Raji (cell line): ENCODE results near the gene SNU13.

Source experiments
- POLR2A ChIP-seq: IDR thresholded peaks from 2 replicates; pipeline ENCODE4 v1.6.1; 2011; ENCODE audit warnings: low read depth, low read length, control low read depth; ENCODE audit not compliant: insufficient read depth

SNU13 gene

DNA sequence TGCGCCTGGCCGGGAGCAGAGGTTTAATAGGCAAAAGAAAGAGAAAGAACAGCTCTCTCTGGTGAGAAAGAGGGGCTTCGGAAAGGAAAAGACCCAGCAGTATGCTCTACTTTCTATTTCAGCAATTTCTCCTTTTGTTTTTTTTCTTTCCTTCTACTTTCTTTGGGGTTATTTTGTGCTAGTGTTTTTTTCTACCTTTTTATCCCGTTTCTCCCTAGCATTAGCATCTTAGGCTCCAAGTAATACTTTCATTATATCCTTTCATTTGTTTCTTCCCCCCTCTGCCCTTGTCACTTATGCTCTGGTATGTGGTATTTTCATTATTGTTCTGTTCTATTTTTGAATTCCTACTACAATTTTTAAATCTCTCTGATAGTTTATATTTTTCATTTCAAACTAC is 4.5 kb downstream of the SNU13 start:
- TF ChIP-seq POLR2A = no peak

DNA sequence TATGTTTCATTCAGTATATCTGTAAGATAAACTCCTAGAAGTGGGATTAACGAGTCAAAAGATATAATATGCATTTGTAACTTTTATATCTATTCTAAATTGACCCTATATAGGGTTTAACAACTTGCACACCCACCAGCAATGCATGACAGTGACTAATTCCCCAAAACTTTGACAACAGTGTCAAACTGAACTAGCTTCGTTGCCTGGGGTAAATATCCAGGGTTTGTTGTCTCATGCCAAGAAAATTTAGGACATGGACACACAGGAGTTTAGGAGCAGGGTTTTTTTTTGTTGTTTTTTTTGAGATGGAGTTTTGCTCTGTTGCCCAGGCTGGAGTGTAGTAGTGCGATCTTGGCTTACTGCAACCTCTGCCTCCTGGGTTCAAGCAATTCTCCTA is 5.1 kb downstream of the SNU13 start:
- TF ChIP-seq POLR2A = no peak

DNA sequence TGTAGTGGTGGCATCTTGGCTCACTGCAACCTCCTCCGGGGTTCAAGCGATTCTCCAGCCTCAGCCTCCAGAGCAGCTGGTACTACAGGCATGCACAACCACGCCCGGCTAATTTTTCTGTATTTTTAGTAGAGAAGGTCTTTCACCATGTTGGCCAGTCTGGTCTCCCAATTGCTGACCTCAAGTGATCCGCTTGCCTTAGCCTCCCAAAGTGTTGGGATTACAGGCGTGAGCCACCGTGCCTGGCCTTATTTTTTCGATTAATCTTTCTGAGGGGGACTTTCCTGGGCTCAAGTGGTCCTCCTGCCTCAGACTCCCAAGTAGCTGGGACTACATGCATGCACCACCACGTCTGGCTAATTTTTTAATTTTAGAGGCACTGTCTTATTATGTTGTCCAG is 5.6 kb downstream of the SNU13 start:
- TF ChIP-seq POLR2A = no peak

DNA sequence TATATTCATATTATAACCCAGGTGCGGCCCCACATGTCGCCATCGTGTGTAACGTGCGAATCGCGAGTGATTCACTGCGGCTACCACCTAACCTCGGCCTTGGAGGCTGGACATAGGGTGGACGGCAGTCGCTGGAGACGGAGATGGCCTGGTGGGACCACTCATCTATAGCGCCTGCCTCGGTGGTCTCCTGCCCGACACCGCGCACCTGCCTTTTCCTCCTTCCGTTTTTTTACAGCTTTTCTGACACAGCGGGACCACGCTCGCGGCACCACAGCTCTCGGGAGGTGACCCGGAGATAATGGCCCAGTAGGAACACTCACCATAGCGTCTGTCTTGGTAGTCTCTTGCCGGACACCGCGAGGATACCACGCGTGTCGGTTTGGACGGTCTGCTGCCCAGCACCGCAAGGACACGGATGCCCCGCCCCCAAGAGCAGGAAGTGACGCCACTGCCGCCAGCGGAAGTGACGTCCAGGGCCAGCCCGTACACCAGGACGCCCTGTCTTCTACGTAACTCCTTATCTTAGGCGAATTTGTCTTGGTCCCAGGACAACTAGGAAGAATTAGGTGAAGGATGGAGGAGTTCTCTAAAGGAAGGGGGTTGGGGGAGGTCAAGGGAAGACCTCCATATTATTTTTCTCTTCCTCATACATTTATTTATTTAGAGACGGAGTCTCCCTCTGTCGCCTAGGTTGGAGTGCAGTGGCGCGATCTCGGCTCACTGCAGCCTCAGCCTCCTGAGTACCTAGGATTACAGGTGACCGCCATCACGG is 6.4 kb downstream of the SNU13 start:
- no peak for TF ChIP-seq POLR2A

DNA sequence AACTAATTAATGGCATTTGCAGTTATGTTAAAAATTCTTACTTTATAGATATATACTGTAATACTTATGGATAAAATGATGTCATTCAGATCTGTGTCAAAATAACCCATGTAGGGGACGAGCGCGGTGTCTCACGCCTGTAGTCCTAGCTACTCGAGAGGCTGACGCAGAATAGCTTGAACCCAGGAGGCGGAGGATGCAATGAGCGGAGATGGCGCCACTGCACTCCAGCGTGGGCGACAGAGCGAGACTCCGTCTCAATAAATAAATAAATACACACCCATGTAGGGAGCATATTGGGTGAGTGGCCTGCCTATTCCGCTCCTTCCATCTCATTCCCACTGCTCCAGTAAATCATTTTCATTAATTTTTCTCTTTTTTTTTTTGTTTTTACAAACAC is 7.1 kb downstream of the SNU13 start:
- no peak for TF ChIP-seq POLR2A

DNA sequence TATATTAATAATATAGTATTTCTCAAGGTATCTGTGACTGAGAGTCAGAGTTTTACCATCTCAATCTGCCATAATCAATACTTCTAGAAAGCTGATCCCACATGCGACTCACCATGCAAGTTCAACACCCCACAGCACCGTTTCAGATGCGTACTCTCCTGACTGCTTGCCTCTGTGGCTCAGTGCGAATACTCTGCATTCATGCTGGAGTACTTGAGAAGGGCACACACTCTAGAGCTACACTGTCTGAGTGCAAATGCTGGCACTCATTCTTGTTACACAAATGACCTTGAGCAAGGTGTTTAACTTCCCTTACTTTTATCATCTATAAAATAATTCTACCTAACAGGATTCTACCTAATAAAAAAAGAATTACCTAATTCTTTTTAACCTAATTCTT is 12.5 kb downstream of the SNU13 start:
- no peak for TF ChIP-seq POLR2A

DNA sequence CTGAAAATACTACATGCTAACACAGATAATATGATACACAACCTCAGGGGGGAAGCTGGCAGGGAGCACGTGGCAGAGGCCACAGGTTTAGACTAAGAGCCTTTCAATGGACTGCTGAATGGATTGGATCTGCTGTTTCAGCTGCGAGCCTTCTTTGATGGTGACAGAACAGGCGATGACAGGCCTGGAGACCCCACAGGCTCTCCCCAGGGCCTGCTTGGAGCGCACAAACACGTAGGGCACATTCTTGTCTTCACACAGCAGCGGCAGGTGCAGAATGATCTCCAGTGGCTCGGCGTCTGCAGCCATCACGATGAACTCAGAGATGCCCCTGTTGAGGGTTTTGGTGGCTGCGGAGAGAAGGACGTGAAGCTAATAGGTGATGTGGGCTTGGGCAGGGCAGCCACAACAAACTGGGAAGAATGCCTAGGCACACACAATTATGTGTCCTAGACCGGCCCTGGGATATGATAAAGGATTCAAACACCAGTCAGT is 13.8 kb downstream of the SNU13 start:
- TF ChIP-seq POLR2A = no peak

DNA sequence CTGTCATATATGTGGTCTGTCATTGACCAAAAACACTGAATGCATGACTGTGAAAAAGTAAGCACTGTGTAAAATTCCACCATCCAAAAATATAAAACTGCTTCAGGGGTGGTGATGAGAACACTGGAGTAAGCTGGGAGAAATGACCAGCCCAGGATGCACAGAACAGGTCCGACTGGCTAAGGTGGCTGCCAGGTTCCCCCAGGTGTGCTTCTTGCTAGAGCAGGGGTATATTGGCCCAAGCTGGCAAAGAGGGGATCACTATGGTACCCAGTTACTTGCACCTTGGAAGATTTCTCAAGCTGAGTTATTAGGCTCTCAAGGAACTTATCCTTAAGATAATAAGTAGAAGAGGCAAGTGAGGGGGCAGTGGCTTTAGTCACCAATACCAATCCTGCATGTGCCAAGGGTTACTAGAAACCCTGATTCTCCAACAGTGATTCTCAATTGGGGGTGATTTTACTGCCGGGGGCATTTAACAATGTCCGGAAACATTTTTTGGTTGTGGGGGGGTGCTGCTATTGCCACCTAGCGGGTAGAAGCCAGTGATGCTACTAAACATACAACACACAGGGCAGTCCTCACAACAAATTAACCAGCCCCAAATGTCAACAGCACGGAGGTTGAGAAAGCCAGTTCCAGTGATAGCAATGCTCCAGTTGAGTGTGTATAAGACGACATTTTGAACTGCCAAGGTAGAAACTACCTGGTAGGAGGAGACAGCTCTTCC is 15.7 kb downstream of the SNU13 start:
- no peak for TF ChIP-seq POLR2A

DNA sequence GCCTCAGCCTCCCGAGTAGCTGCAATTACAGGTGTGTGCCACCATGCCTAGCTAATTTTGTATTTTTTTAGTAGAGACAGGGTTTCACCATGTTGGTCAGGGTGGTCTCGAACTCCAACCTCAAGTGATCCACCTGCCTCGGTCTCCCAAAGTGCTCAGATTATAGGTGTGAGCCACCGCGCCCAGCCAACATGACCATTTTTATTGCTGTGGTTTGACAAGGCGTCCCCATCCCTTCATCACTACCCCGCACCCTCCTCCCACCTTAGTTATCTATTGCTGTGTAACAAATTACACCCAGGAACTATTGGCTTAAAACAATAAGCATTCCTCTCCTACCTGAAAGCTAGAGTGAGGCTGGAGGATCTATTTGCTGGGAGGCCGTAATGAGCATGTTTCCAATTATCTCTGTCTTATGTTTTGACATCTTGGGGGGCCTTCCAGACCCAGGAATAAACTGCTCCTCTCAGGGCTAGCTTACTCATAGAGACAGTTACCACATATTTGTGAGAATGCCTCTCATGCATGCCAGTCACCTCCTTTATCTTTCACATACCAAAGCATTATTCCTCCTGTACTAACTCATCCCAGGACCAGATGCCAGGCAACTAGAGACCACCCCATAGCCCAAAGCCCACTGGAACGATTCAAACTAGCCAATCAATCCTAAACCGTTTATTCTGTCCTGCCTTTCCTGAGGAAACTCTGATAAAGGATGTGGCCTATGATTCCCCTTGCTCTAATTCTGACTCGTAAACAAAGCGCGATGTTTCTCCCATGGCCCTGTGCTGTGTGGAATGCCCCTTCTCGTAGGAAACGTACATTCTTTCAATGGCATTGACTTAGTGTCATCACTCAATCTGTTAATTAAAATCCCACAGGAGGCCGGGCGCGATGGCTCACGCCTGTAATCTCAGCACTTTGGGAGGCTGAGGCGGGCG is 19.4 kb downstream of the SNU13 start:
- TF ChIP-seq POLR2A = no peak

DNA sequence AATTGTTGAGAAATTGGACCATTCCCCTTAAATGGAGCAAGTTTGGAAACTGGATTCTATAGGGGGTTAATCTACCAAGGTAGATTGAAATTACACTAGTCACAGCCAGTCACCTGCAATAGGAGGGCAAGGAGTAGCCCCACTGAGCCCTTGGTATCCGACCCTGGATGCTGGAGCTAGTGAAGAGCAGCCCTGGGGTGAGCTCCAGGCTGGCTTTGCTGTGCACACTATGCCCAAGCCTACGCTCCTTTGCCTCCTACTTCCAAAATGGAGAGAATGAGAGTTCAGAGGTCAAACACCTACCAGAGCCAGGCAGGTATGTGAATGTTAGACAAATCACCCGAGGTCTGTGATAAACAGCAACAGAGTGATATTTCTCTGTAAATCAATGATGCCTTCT is 23.7 kb downstream of the SNU13 start:
- TF ChIP-seq POLR2A = no peak

DNA sequence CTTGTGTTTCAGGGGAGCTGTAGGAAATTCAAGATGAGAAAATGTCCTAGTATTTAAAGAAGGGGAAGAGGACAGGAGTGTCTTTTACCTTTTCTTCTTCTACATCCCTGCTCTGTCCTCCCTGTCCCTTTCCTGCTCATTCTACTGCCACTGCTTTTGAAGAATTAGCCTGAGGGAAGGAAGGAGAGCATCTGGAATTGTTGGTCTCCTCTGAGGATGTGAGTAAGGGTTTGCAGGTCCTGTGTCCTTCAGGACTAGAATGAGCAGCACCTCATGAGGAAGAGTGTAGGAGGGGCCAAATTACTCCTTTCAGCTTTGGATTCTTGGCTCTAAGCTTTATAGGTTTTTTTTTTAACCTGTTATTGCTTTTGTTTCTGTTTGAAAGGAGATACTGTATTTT is 24.2 kb downstream of the SNU13 start:
- TF ChIP-seq POLR2A = no peak

DNA sequence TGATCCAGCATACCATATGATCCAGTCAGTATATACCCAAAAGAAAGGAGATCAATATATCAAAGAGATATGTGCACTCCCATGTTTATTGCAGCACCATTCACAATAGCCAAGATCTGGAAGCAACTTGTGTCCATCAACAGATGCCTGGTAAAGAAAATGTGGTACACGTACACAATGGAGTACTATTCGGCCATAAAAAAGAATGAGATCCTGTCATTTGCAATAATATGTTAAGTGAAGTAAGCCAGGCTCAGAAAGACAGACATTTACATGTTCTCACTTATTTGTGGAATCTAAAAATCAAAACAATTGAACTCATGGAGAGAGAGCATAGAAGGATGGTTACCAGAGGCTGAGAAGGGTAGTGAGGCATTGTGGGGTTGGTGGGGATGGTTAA is 27.0 kb downstream of the SNU13 start:
- no peak for TF ChIP-seq POLR2A

DNA sequence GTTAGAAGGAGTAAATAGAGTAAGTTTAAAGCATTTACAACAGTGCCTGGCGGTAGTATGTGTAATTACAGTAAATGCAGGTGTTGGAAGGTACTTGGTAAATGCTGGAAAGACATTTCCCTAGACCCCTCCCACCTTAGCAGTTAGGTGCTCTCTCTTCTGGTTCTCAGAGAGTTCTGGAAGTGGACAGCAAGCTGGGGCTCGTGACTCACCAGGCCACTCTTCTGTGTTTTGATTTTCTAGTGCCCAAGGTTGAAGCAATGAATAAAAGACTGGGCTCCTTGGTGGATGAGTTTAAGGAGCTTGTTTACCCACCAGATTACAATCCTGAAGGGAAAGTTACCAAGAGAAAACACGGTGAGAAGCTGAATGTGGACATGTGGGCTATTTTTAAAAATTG is 27.6 kb downstream of the SNU13 start:
- TF ChIP-seq POLR2A = no peak

DNA sequence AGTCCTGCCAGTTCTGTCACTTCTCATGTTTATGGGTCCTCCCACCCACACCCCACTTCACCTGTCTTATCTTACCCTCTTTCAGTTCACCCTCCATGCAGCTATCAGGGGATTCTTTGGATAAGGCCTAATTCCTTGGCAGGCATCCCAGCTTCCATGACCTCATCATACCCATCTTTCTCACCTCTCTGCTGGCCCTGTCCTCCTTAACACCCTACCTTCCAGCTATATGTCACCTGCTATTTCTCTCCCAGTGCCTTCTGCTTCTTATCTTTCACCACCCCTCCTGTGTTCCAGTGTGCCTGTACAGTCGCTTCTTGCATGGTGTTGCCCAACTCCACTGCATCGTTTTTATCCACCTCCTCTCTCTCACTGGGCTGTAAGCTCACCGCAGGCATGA is 28.3 kb downstream of the SNU13 start:
- TF ChIP-seq POLR2A = no peak

DNA sequence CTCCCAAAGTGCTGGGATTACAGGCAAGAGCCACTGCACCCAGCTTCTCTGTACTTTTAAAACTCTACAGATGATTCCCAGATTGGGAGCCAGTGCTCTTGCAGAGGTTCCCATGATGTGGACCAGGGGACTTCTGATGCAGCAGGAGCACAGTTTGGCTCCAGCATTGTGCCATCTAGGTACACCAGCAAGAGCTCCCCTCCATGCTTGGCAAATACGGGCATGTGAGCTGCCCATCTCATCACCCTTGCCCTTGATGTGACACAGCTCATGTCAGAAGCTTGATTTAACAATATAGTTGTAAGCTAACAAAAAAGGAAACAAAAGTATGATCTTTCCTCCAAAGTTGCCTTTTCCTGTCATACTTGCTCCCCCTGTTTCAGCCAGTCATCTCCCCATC is 28.7 kb downstream of the SNU13 start:
- TF ChIP-seq POLR2A = no peak
